Neutrophil (primary cell): ENCODE data around the gene POLDIP2.

ENCODE experiments used
- H3K27ac ChIP-seq: fragments of 200-600 bp; sonication (generic); 2 replicates; pipeline ENCODE4 v1.5.1; 2016; ENCODE audit warnings: mild to moderate bottlenecking, moderate library complexity
- H3K27me3 ChIP-seq: fragments of 200-600 bp; sonication (generic); 2 replicates; pipeline ENCODE4 v1.6.0; 2016; ENCODE audit warnings: mild to moderate bottlenecking
- H3K36me3 ChIP-seq: fragments of 200-600 bp; sonication (generic); 2 replicates; pipeline ENCODE4 v1.5.1; 2017
- H3K4me1 ChIP-seq, 2 experiments: fragments of 200-600 bp in 1 of 2; sonication (generic) in 1 of 2; 1 replicate in 1 of 2; 2 replicates in 1 of 2; pipeline versions ENCODE4 v1.5.1 to v1.6.1; 2013 to 2016; ENCODE audit warnings: low read depth in 1 of 2, low read length in 1 of 2, mild to moderate bottlenecking in 1 of 2, moderate library complexity in 1 of 2; ENCODE audit not compliant: control insufficient read depth in 1 of 2, insufficient read depth in 1 of 2
- H3K4me3 ChIP-seq, 2 experiments: fragments of 200-600 bp in 1 of 2; sonication (generic) in 1 of 2; 1 replicate in 1 of 2; 2 replicates in 1 of 2; pipeline ENCODE4 v1.5.1; 2013 to 2016; ENCODE audit warnings: low read depth in 1 of 2, low read length in 1 of 2, mild to moderate bottlenecking in 1 of 2, moderate library complexity in 1 of 2
- H3K9me3 ChIP-seq: fragments of 200-600 bp; sonication (generic); 2 replicates; pipeline ENCODE4 v1.5.1; 2016
- CTCF ChIP-seq: fragments of 200-600 bp; sonication (generic); IDR thresholded peaks from 2 replicates; pipeline ENCODE4 v1.5.1; 2016; ENCODE audit warnings: antibody characterized with exemption

Gene POLDIP2

DNA sequence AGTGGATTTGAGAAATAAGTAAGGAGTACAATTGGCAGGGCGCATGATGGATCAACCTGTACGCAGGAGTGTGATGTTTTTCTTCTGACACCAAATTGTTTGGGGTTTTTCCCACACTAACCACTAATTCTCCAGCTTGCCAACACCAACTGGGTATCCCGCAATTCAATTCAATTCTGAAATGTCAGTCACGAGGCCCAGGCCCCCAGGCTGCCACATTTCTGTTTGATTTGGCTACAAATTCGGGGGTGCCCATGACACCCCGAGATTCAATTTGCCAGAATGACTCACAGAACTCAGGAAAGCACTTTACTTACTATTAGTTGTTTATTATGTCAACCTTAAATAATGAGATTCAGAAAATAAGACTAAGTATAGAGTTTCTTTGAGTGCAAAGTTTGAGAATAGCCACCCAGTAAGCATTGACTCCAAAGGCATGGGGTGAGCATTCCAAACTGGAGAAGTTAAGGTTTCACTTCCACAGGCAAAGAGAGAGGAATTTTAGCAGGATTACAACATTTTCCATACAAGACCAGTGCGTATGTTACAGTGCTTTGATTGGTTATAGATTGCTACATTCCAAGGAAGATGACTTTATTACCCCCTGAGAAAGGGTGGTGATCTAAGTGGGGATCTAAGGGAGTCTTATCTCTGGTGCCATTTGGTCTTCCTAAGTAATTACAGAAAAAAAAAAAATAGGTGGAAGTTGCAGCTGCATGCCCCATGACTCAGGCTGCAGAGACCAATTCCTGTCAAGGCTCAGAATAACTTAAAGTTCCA, 37.2 kb upstream of the POLDIP2 start:
- no peak for TF ChIP-seq CTCF
- Histone ChIP-seq H3K27me3 (no peaks in the 10 kb centered on the region), H3K27ac (no peak overlapping the region), H3K9me3 (no peaks in the 10 kb centered on the region), H3K36me3 (no peaks in the 10 kb centered on the region), H3K4me3 (no peak overlapping the region), H3K4me1 (no peaks in the 10 kb centered on the region)

- Histone ChIP-seq H3K4me1 (no peaks in the 10 kb centered on the region), H3K9me3 (no peaks in the 10 kb centered on the region), H3K36me3 (no peaks in the 10 kb centered on the region), H3K27me3 (no peaks in the 10 kb centered on the region), H3K4me3 (no peak overlapping the region), H3K27ac (no peak overlapping the region)
- no peak for TF ChIP-seq CTCF
These were observed 35.2 kb upstream of the POLDIP2 start for GRCh38 chr17:28392491-28392890.

- H3K27ac ChIP-seq = no peak overlapping the region
- H3K9me3 ChIP-seq = no peaks in the 10 kb centered on the region
- no peak overlapping the region for H3K4me3 ChIP-seq
- H3K36me3 ChIP-seq = no peaks in the 10 kb centered on the region
- no peak for TF ChIP-seq CTCF
- H3K4me1 ChIP-seq = no peaks in the 10 kb centered on the region
- H3K27me3 ChIP-seq = no peaks in the 10 kb centered on the region
These were observed 34.1 kb upstream of the POLDIP2 start for GRCh38 chr17:28391401-28391800.

DNA sequence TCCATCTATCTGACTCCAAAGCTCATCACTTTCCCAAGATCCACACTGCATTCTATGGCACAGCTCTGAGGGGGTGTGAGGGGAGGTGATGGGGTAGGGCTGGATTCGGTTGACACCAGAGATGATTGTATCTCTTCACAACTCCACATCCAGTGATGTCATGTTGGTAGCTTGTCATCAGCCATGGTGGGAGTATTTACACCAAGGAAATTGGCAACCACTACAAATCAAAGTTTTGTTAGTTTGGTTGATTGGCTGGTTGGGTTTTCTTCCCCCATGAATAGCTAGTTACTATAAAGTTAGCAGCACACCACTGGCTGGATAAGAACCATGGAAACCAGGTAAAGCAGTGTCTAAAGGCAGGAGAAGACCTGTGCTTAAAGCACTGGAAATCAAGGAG, 33.7 kb upstream of the POLDIP2 start:
- Histone ChIP-seq H3K27ac (no peak overlapping the region), H3K36me3 (no peaks in the 10 kb centered on the region), H3K9me3 (no peaks in the 10 kb centered on the region), H3K4me1 (no peaks in the 10 kb centered on the region), H3K4me3 (no peak overlapping the region), H3K27me3 (no peaks in the 10 kb centered on the region)
- no peak for TF ChIP-seq CTCF

DNA sequence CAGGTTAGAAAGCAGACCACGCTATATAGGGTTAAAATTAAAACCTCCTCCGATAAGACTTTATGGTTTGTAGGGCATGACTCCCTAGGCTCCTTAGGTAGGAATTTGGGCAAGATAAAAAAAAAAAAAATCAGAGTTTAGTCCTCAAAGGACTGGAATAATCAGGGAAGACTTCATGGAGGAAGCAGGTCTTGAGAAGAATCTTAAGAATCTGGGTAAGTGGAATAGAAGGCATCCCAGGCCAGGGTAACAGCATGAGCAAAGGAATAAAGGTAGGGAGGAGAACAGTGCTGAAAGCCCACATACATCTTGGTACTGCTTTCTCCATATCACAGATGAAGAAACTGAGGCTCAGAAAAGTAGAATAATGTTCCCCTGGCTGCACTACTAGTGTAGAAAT, 33.2 kb upstream of the POLDIP2 start:
- no peak for TF ChIP-seq CTCF
- Histone ChIP-seq H3K4me1 (peaks cover 0 to 2% of the 10 kb centered on the region in 2 experiments), H3K36me3 (no peaks in the 10 kb centered on the region), H3K27ac (no peak overlapping the region), H3K27me3 (peaks cover 2% of the 10 kb centered on the region), H3K4me3 (no peak overlapping the region), H3K9me3 (no peaks in the 10 kb centered on the region)
